Activated T-cell treated with anti-CD3 and anti-CD28 coated beads, Interleukin-2, amount 50 U/mL, for 4 hours (primary cell): ENCODE data around the gene PPP1R16B. TPM values are rescaled to one million over a fixed set of nuclear protein-coding genes. Genes with fewer than 3 reads are reported as not detected.

ENCODE experiments used
- ATAC-seq, 2 donors: fragments of 200-7000 bp; cut with Tn5 transposase; one replicate each; pipeline ENCODE4 v1.10.0; 2021
- DNase-seq: peaks from one replicate; pipeline ENCODE4 v3.0.0-alpha.2; 2020
- H3K27me3 Mint-ChIP-seq: one replicate; pipeline ENCODE4 v1.8.0; 2021; ENCODE audit warnings: low read depth, mixed read lengths
- H3K36me3 Mint-ChIP-seq: one replicate; pipeline ENCODE4 v1.8.0; 2022; ENCODE audit warnings: mixed read lengths; ENCODE audit not compliant: insufficient read depth
- H3K4me1 Mint-ChIP-seq: one replicate; pipeline ENCODE4 v1.8.0; 2021; ENCODE audit warnings: low read depth, mixed read lengths
- H3K4me3 Mint-ChIP-seq: one replicate; pipeline ENCODE4 v1.8.0; 2021; ENCODE audit warnings: mild to moderate bottlenecking, moderate library complexity, mixed read lengths
- H3K9me3 Mint-ChIP-seq: one replicate; pipeline ENCODE4 v1.8.0; 2021; ENCODE audit warnings: mixed read lengths
- total RNA-seq, 3 donors: library from RNA; stranded (reverse); gene quantifications; one replicate each; pipeline ENCODE4 v1.2.1, GENCODE V29; 2021

Gene PPP1R16B
- total RNA-seq, 3 donors from 2014 or later, result 148 to 163 (median 160) TPM

- Mint-ChIP-seq H3K4me1 (peaks cover 90% of the 10 kb centered on the region), H3K4me3 (peak overlapping the region; percentile 74), H3K9me3 (no peaks in the 10 kb centered on the region), H3K36me3 (peaks cover 10% of the 10 kb centered on the region), H3K27me3 (no peaks in the 10 kb centered on the region)
- DNase-seq, result peak; percentile 36
- ATAC-seq, result peak; percentile 3 to 12
These were observed 69.9 kb downstream of the PPP1R16B start for GRCh38 chr20:38875175-38875993.

- H3K27me3 Mint-ChIP-seq, result no peaks in the 10 kb centered on the region
- no peak overlapping the region for H3K4me3 Mint-ChIP-seq
- H3K36me3 Mint-ChIP-seq, result peaks cover 16% of the 10 kb centered on the region
- DNase-seq, result no peak
- ATAC-seq, result no peak
- no peaks in the 10 kb centered on the region for H3K9me3 Mint-ChIP-seq
- H3K4me1 Mint-ChIP-seq, result peaks cover 93% of the 10 kb centered on the region
These were observed 72.0 kb downstream of the PPP1R16B start for GRCh38 chr20:38877483-38877882.

GRCh38 chr20:38878866-38879265 is 73.4 kb downstream of the PPP1R16B start:
- peaks cover 18% of the 10 kb centered on the region for H3K36me3 Mint-ChIP-seq
- DNase-seq (no peak), ATAC-seq (no peak)
- H3K9me3 Mint-ChIP-seq, result no peaks in the 10 kb centered on the region
- H3K27me3 Mint-ChIP-seq, result no peaks in the 10 kb centered on the region
- H3K4me3 Mint-ChIP-seq, result no peak overlapping the region
- peaks cover 91% of the 10 kb centered on the region for H3K4me1 Mint-ChIP-seq

DNA sequence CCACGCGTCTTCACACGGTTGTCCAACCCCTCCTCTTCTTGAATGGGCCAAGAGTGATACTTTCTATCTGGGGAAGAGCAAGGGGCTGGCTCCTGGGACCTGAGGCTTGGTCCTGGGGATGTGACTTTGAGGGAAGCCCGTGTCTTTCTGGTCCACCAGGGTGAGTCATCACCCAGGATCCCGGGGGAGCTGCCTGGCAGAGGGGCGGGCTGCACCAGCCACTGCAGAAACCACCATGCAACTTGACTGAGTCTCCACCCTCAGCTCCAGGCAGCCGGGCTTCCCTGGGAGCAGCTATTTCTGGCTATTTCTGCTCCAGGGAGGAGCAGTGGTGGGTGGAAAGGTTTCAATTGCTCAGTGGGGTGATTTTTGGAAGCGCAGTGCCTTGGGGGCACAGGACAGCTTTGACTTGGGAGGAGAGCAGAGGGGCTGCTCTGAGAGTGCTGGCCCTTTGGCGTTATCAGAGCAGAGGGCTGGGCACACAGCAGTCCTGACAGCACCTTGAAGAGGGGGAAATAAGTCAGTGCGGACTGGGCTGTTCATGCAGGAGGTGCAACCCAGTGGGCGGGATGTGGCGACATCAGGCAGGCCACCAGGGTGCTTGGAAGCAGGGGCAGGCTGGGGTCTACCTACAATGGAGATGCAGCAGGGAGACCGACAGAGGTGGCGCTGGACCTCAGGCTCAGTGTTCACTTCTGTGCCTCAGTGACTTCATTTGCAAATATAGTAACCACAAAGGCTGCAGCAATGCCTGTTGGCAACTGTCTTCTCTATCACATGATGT is 75.6 kb downstream of the PPP1R16B start:
- Mint-ChIP-seq H3K4me1 (peaks cover 77% of the 10 kb centered on the region), H3K27me3 (no peaks in the 10 kb centered on the region), H3K9me3 (no peaks in the 10 kb centered on the region), H3K4me3 (no peak overlapping the region), H3K36me3 (peaks cover 18% of the 10 kb centered on the region)
- DNase-seq (no peak), ATAC-seq (peak in 1 of 2 donors; percentile 4)

DNA sequence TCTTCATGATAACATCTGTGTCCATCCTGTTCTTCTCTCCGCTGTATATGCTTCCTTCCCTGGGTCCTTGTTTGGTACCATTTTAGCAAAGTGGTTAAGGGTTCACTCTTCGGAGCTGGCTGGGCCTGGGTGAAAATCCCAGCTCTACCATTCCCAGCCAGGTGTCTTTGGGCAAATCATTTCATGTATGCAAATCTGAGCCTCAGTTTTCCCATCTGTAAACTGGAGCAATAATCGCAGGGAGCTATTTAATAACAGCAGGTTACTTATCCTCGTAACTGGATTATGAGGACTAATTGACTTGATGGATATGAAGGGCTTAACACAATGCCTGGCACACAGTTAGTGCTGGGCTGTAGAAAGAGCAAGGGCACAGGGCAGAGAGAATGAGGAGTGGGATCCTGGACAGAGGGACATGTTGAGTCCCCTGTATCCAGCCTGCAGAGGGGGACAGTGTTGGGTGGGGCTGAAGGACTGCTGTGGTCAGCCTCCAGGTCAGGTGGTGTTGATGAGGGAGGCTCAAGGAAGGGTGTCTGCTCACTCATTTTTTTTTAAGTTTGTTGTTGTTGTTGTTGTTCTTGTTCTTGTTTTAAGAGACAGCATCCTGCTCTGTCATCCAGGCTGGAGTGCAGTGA is 76.4 kb downstream of the PPP1R16B start:
- Mint-ChIP-seq H3K4me3 (no peak overlapping the region), H3K36me3 (peaks cover 20% of the 10 kb centered on the region), H3K4me1 (peaks cover 72% of the 10 kb centered on the region), H3K9me3 (no peaks in the 10 kb centered on the region), H3K27me3 (no peaks in the 10 kb centered on the region)
- no peak for ATAC-seq
- DNase-seq, result no peak

DNA sequence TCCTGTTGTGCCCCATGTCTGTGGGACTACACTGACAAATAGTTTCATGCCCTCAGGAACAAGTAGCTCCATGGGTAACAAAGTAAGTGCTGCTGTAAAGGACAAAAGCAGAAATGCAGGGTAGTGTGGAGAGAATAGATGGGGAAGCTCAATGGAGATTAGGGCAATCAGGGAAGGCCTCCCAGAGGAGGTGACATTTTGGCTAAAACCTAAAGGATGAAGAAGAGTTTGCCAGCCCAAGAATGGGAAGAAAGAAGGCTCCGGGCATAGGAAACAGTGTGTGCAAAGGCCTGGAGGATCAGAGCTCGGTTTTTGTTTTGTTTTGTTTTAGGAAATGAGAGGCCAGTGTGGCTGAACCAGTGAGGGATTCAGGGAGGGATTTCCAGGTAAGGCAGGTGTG is 77.1 kb downstream of the PPP1R16B start:
- no peaks in the 10 kb centered on the region for H3K27me3 Mint-ChIP-seq
- peaks cover 70% of the 10 kb centered on the region for H3K4me1 Mint-ChIP-seq
- no peak for ATAC-seq
- DNase-seq, result no peak
- H3K4me3 Mint-ChIP-seq, result peak overlapping the region; percentile 17
- no peaks in the 10 kb centered on the region for H3K9me3 Mint-ChIP-seq
- H3K36me3 Mint-ChIP-seq, result peaks cover 22% of the 10 kb centered on the region

DNA sequence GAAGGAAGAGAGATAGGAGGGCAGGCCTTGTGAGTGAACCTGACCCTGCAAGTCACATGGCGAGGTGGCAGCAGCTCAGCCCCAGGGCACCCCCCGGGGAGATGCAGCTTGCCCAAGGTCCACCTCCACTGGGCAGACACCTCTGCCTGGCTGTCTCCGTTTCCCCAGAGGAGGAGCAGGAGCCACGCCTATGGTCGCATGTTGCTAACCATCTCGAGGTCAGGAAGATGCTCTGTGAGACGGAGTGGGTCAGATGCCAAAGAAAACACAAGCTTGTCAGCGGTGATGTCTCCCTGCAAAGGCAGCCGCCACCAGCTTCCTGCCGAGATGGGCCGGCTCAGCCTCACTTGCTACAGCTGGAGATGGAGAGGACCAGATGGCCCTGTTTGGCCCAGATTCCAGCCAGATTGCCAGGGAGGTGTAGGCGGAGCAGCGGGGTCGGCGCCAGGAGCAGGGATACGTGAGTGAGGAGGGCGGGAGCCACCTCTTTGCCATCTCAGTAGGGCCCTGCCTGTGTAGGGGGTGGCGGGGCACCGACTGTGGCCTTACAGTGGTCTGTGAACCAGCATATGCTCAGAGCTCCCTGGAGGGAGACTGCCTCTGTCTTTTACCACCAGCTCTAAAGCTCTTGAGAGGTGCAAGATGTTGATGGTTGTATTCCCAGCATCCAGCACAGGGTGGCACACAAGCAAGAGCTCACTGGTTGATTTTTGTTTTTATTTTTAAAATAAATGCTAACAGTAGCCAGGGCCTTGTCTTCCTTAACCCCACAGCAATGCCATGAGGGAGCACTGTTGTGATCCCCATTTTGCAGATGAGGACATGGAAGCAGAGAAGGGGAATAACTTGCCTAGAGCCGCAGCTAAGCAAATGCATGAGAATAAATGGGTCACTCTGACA is 77.8 kb downstream of the PPP1R16B start:
- DNase-seq, result no peak
- H3K36me3 Mint-ChIP-seq, result peaks cover 21% of the 10 kb centered on the region
- H3K4me1 Mint-ChIP-seq, result peaks cover 63% of the 10 kb centered on the region

GRCh38 chr20:38883981-38884733 is 78.7 kb downstream of the PPP1R16B start:
- H3K9me3 Mint-ChIP-seq, result no peaks in the 10 kb centered on the region
- no peaks in the 10 kb centered on the region for H3K27me3 Mint-ChIP-seq
- ATAC-seq, result no peak
- no peak for DNase-seq
- H3K36me3 Mint-ChIP-seq, result peaks cover 16% of the 10 kb centered on the region
- peaks cover 55% of the 10 kb centered on the region for H3K4me1 Mint-ChIP-seq
- H3K4me3 Mint-ChIP-seq, result no peak overlapping the region

More for the DNA sequence above, 77.8 kb downstream of the PPP1R16B start:
- H3K4me3 Mint-ChIP-seq, result no peak overlapping the region
- ATAC-seq, result peak in 1 of 2 donors; percentile 17
- H3K9me3 Mint-ChIP-seq, result no peaks in the 10 kb centered on the region
- no peaks in the 10 kb centered on the region for H3K27me3 Mint-ChIP-seq

DNA sequence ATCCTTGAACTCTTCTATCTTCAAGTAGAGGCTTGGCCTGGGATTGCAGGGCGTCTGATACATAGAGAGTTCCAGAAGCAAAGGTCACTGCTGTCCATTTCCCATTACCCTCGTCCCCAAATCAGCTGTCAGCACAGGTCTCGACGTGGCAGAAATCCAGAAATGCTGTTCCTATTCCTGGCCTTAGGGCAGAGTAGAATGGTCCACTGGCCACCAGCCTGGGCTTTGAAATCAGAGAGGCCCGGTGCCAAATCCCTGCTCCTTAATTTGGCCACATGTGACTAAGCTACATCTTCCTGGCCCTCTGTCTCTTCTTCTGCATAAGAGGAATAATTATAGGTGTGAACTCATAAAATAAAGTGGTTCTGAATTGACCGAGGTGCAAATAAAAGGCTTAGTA is 79.9 kb downstream of the PPP1R16B start:
- Mint-ChIP-seq H3K36me3 (peaks cover 19% of the 10 kb centered on the region), H3K27me3 (no peaks in the 10 kb centered on the region), H3K9me3 (no peaks in the 10 kb centered on the region), H3K4me3 (no peak overlapping the region), H3K4me1 (peaks cover 53% of the 10 kb centered on the region)
- DNase-seq (no peak), ATAC-seq (no peak)

GRCh38 chr20:38888059-38888831 is 82.7 kb downstream of the PPP1R16B start:
- peaks cover 12% of the 10 kb centered on the region for H3K36me3 Mint-ChIP-seq
- H3K27me3 Mint-ChIP-seq, result no peaks in the 10 kb centered on the region
- peaks cover 41% of the 10 kb centered on the region for H3K4me1 Mint-ChIP-seq
- no peaks in the 10 kb centered on the region for H3K9me3 Mint-ChIP-seq
- ATAC-seq, result no peak
- DNase-seq, result no peak
- no peak overlapping the region for H3K4me3 Mint-ChIP-seq

DNA sequence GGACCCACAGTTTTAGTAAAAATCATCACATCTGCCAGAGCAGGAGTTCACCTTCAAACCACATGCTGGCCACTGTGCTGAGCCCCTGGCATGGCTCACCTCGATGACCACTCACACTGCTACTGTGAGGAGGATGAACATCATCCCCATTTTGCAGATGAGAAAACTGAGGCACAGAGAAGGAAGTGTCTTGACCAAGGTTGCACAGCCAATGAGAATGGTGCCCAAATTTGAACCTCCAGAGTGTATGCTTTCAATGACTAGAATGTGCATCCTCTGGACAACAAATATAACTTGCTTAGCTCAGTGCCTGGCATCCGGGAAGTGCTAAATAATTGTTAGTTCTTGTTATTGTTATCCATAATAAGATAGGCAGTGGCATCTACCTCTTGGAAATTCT is 83.6 kb downstream of the PPP1R16B start:
- Mint-ChIP-seq H3K4me3 (no peak overlapping the region), H3K4me1 (peaks cover 42% of the 10 kb centered on the region), H3K27me3 (no peaks in the 10 kb centered on the region), H3K9me3 (no peaks in the 10 kb centered on the region), H3K36me3 (peaks cover 13% of the 10 kb centered on the region)
- DNase-seq, result no peak
- no peak for ATAC-seq

DNA sequence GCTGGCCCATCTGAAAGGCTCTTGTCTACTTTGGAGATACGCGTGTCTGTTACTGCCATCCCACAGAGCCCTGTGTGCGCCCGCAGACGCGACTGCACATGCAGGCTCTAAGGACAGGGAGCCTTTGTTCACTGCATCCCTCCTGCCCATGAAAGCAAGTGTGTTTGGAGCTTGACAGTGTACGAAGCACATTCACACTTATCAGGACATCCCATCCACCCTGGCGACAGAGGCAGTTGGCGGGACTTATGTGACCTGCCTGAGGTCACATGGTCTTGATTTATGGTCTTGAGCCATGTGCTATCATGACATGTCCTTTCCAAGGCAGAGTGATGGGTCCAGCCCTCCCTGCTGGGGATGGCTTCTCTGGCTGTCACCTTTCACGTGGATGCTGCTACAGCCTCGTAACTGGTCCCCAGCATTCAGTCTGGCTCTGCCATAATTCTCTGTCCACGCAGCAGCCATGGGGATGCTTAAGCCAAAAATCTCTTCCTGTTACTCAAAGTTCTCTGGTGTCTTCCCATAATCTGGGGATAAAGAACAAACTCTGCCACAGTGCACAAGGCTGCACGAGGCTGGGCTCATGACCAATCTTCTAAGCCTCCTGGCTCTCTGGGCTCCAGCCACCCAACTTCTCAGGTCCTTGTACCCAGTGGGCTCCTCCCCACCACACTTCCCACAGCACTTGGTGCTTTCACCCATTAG is 84.4 kb downstream of the PPP1R16B start:
- H3K4me1 Mint-ChIP-seq, result peaks cover 45% of the 10 kb centered on the region
- no peak overlapping the region for H3K4me3 Mint-ChIP-seq
- H3K36me3 Mint-ChIP-seq, result peaks cover 15% of the 10 kb centered on the region
- no peaks in the 10 kb centered on the region for H3K9me3 Mint-ChIP-seq
- H3K27me3 Mint-ChIP-seq, result no peaks in the 10 kb centered on the region
- DNase-seq, result no peak
- no peak for ATAC-seq
